Panc1 (cell line): ENCODE results near the gene FUT4. TPM values are rescaled to one million over a fixed set of nuclear protein-coding genes. Genes with fewer than 3 reads are reported as not detected.

Source experiments
- ATAC-seq: fragments of 200-7000 bp; cut with Tn5 transposase; 2 replicates; pipeline ENCODE4 v1.9.1; 2020; ENCODE audit warnings: mild to moderate bottlenecking, moderate library complexity
- BruUV-seq: library from RNA; stranded (reverse); fragments of 400-500 nt; replicated peaks from 2 replicates; lab custom pipeline; 2021; lab: Mats Ljungman, UMichigan
- CTCF ChIA-PET: fragments of 300-600 bp; sonication (Branson Sonifier 250); formaldehyde crosslinking; loops from one replicate; lab custom pipeline; 2022; ENCODE audit warnings: antibody characterized with exemption; lab: Charles Lee
- POLR2A ChIA-PET: fragments of 300-600 bp; sonication (Branson Sonifier 250); formaldehyde crosslinking; loops from one replicate; lab custom pipeline; 2022; ENCODE audit warnings: antibody characterized with exemption; lab: Charles Lee
- DNase-seq: peaks from one replicate; pipeline ENCODE4 v3.0.0-alpha.2; 2010; ENCODE audit warnings: low read depth, low spot score
- H3K27ac ChIP-seq: 2 replicates; pipeline ENCODE4 v1.5.1; 2011; ENCODE audit warnings: mild to moderate bottlenecking, low read length, inconsistent platforms
- H3K27me3 ChIP-seq: fragments of 200-500 bp; sonication (Bioruptor generic); 2 replicates; pipeline ENCODE4 v1.6.0; 2014; ENCODE audit warnings: low read length, inconsistent platforms; ENCODE audit not compliant: control insufficient read depth, insufficient read depth
- H3K36me3 ChIP-seq: fragments of 200-500 bp; sonication (Bioruptor generic); 2 replicates; pipeline ENCODE4 v1.5.1; 2014; ENCODE audit warnings: inconsistent platforms, mild to moderate bottlenecking, low read length, moderate library complexity; ENCODE audit not compliant: control insufficient read depth, insufficient read depth
- H3K4me1 ChIP-seq: 2 replicates; pipeline ENCODE4 v1.5.1; 2011; ENCODE audit warnings: inconsistent platforms, mild to moderate bottlenecking, low read length, moderate library complexity; ENCODE audit not compliant: control insufficient read depth, insufficient read depth
- H3K4me3 ChIP-seq, 2 experiments: 2 replicates each; pipeline ENCODE4 v1.5.1; 2011 to 2012; ENCODE audit warnings: low read depth in 2 of 2, low read length in 2 of 2, mild to moderate bottlenecking in 2 of 2, inconsistent platforms in 1 of 2, moderate library complexity in 1 of 2
- H3K9me3 ChIP-seq: fragments of 200-500 bp; sonication (Bioruptor generic); 2 replicates; pipeline ENCODE4 v1.5.1; 2014; ENCODE audit warnings: low read depth, mild to moderate bottlenecking, inconsistent platforms, low read length, moderate library complexity; ENCODE audit not compliant: control insufficient read depth, insufficient read depth
- POLR2AphosphoS5 ChIP-seq: IDR thresholded peaks from 2 replicates; pipeline ENCODE4 v1.6.1; 2012; ENCODE audit warnings: mild to moderate bottlenecking, low read depth, low read length, moderate library complexity
- SIN3A ChIP-seq: IDR thresholded peaks from 2 replicates; pipeline ENCODE4 v1.6.1; 2012; ENCODE audit warnings: low read depth, mild to moderate bottlenecking, low read length, moderate library complexity, borderline replicate concordance; ENCODE audit not compliant: insufficient read depth
- TCF7L2 ChIP-seq: IDR thresholded peaks from 2 replicates; pipeline ENCODE4 v1.6.1; 2011; ENCODE audit warnings: mild to moderate bottlenecking, low read depth, low read length, inconsistent platforms
- in situ Hi-C: cut with HindIII; loops from 2 replicates; pipeline ENCODE4 v1.10.0; 2016; ENCODE audit warnings: low sequenced_read_pairs, low pct_unique_long_range_greater_than_20kb
- intact Hi-C: fragments of 100-400 bp; cut with micrococcal nuclease; formaldehyde crosslinking; loops from one replicate; pipeline ENCODE4 v1.10.0; 2022; ENCODE audit not compliant: unreplicated experiment
- total RNA-seq: library from RNA; stranded (reverse); gene quantifications from one replicate; pipeline ENCODE4 v1.2.1, GENCODE V29; 2021; ENCODE audit not compliant: unreplicated experiment
- TF ChIP-seq, protein P1 (sequence below): fragments of 450-650 bp; IDR thresholded peaks from 2 replicates; pipeline ENCODE4 v1.5.1; 2017; ENCODE audit warnings: mild to moderate bottlenecking
- TF ChIP-seq, protein P2 (sequence below), 2 experiments: IDR thresholded peaks; 2 replicates each; pipeline ENCODE4 v1.6.1; 2011 to 2012; ENCODE audit warnings: low read depth in 2 of 2, control low read depth in 1 of 2, low read length in 1 of 2, mild to moderate bottlenecking in 1 of 2, moderate library complexity in 1 of 2; ENCODE audit not compliant: insufficient read depth in 1 of 2

The FUT4 gene
- total RNA-seq, 1 experiment from 2014 or later = 11.2 TPM

DNA sequence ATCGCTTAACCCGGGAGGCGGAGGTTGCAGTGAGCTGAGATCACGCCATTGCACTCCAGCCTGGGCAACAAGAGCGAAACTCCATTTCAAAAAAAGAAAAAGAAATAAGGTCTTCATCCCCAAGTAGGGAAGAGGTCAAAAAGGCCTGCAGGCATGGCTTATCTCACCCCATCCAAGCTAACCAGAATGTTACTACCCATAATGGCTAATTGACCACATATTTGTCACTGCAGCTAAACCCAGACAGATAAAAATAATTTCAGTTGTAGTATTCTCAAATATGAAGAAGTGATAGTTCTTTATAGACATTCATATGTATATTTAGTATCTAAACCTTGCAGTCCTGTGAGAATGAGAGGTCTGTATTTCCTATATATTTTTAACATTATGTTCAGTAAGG is 41.3 kb downstream of the FUT4 start:
- Histone ChIP-seq H3K4me1 (no peaks in the 10 kb centered on the region), H3K27ac (no peak overlapping the region), H3K4me3 (no peak overlapping the region), H3K27me3 (no peaks in the 10 kb centered on the region), H3K9me3 (no peaks in the 10 kb centered on the region), H3K36me3 (no peaks in the 10 kb centered on the region)
- in situ Hi-C loops = no loop called here
- CTCF ChIA-PET = no interaction called here
- BruUV-seq = no TSS peak
- ATAC-seq (no peak), DNase-seq (no peak)
- TF ChIP-seq SIN3A = no peak
- TF ChIP-seq, protein P1, sequence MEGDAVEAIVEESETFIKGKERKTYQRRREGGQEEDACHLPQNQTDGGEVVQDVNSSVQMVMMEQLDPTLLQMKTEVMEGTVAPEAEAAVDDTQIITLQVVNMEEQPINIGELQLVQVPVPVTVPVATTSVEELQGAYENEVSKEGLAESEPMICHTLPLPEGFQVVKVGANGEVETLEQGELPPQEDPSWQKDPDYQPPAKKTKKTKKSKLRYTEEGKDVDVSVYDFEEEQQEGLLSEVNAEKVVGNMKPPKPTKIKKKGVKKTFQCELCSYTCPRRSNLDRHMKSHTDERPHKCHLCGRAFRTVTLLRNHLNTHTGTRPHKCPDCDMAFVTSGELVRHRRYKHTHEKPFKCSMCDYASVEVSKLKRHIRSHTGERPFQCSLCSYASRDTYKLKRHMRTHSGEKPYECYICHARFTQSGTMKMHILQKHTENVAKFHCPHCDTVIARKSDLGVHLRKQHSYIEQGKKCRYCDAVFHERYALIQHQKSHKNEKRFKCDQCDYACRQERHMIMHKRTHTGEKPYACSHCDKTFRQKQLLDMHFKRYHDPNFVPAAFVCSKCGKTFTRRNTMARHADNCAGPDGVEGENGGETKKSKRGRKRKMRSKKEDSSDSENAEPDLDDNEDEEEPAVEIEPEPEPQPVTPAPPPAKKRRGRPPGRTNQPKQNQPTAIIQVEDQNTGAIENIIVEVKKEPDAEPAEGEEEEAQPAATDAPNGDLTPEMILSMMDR = no peak
- TF ChIP-seq TCF7L2 = no peak
- TF ChIP-seq, protein P2, sequence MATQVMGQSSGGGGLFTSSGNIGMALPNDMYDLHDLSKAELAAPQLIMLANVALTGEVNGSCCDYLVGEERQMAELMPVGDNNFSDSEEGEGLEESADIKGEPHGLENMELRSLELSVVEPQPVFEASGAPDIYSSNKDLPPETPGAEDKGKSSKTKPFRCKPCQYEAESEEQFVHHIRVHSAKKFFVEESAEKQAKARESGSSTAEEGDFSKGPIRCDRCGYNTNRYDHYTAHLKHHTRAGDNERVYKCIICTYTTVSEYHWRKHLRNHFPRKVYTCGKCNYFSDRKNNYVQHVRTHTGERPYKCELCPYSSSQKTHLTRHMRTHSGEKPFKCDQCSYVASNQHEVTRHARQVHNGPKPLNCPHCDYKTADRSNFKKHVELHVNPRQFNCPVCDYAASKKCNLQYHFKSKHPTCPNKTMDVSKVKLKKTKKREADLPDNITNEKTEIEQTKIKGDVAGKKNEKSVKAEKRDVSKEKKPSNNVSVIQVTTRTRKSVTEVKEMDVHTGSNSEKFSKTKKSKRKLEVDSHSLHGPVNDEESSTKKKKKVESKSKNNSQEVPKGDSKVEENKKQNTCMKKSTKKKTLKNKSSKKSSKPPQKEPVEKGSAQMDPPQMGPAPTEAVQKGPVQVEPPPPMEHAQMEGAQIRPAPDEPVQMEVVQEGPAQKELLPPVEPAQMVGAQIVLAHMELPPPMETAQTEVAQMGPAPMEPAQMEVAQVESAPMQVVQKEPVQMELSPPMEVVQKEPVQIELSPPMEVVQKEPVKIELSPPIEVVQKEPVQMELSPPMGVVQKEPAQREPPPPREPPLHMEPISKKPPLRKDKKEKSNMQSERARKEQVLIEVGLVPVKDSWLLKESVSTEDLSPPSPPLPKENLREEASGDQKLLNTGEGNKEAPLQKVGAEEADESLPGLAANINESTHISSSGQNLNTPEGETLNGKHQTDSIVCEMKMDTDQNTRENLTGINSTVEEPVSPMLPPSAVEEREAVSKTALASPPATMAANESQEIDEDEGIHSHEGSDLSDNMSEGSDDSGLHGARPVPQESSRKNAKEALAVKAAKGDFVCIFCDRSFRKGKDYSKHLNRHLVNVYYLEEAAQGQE (IDR thresholded peaks at IDR 0.05; ENCODE audit: insufficient read depth in 1 of 2, low read depth in 2 of 2, low read length in 1 of 2) = no peak
- TF ChIP-seq POLR2AphosphoS5 = no peak
- POLR2A ChIA-PET = no interaction called here
- intact Hi-C loops = no loop called here

DNA sequence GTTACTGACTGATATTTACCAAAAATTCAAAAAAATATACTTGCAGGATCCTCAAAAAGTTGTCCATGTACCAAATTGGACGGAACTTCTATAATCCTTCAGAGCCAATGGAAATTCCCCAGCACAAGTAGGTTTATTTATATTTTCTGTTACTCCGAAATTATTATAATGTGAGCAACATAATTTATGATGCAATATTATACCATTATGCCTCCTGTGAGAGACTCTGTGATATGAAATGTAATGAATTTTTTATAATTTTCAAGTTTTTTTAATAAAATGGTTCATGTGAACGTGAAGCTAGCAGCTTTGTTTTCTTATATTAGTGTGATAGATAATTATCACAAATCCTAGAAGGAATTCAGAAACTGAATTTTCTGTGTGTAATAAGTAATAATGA is 41.7 kb downstream of the FUT4 start:
- ChIA-PET CTCF (no interaction called here), POLR2A (no interaction called here)
- Histone ChIP-seq H3K36me3 (no peaks in the 10 kb centered on the region), H3K27ac (no peak overlapping the region), H3K4me3 (no peak overlapping the region), H3K27me3 (no peaks in the 10 kb centered on the region), H3K4me1 (no peaks in the 10 kb centered on the region), H3K9me3 (no peaks in the 10 kb centered on the region)
- BruUV-seq = no TSS peak
- in situ Hi-C loops = no loop called here
- ATAC-seq (no peak), DNase-seq (no peak)
- TF ChIP-seq POLR2AphosphoS5 (no peak), SIN3A (no peak), TCF7L2 (no peak)
- TF ChIP-seq, protein P1 = no peak
- TF ChIP-seq, protein P2 (IDR thresholded peaks at IDR 0.05; ENCODE audit: insufficient read depth in 1 of 2, low read depth in 2 of 2, low read length in 1 of 2) = no peak
- intact Hi-C loops = no loop called here
